HG02981 (cell line): ENCODE measurements around the gene VPS37B.

ENCODE experiments used
- ATAC-seq: cut with Tn5 transposase; IDR thresholded peaks from one replicate; pipeline ENCODE4 v1.9.1; 2021; ENCODE audit warnings: mild to moderate bottlenecking, moderate library complexity; ENCODE audit not compliant: unreplicated experiment

Gene VPS37B

GRCh38 chr12:122855071-122855829, 40.7 kb downstream of the VPS37B start:
- ATAC-seq = no peak

- ATAC-seq = no peak
Observed at GRCh38 chr12:122854554-122854953, 41.4 kb downstream of the VPS37B start.

- no peak for ATAC-seq
Observed at GRCh38 chr12:122853582-122854245, 42.2 kb downstream of the VPS37B start.

DNA sequence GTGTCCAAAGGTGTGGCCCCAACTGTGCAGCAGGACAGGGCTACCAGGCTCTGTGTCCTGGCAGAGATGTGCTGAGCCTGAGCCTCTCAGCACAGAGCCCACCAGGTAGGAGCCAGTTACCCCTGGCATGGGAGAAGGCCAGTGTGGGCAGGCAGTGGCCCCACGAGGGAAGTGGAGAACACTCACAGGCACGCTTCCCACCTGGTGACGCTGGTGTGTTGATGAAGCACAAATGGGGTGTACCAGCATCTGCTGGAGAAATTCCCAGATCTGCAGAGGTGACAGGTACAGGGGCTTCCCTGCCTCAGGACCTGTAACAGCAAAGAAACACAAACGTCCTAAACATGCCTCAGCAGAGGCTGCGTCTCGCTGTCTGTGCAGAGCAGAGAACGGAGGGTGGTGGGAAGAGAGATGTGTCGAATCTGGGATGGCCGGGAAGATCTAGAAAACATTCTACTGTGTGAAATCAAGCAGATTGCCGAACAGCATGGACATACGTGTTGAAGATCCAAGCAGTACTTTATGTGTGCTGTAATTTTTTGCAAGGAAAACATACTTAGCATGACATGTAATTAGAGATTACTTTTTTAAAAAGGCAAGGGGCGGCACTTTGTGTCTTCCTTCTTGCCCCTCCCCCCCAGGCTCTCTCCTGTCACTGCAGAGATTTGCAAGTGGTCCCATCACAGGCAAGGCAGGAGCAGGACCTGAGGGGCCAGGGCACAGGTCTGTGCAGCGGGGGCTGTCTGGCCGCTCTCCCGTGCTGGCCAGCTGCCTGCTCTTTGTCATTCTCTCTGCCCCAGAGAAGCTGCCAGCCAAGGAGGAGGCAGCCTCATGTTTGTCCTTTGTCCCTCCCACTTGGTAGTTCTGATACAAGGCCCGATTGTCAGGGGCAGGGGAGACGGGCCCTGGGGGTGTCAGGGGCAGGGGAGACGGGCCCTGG, 43.3 kb downstream of the VPS37B start:
- ATAC-seq = no peak

DNA sequence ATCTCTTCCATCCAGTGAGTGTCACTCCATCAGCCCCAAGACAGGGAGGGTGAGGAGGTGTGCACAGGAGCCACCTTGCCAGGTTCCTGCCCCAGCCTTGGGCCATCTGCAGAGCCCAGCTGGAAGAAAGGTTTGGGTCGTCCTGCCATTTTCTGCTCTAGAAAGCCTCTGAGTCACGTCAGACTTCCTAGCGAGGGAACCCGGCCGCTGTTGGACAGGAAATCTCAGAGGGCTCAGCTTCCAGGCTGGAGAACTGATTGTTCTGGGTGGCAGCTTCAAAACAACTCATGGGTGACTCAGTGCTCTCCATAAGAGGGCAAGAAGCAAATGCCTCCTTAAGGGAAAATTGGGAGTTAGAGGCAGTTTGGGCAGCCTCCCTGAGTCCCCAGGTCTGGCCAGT, 44.1 kb downstream of the VPS37B start:
- no peak for ATAC-seq

DNA sequence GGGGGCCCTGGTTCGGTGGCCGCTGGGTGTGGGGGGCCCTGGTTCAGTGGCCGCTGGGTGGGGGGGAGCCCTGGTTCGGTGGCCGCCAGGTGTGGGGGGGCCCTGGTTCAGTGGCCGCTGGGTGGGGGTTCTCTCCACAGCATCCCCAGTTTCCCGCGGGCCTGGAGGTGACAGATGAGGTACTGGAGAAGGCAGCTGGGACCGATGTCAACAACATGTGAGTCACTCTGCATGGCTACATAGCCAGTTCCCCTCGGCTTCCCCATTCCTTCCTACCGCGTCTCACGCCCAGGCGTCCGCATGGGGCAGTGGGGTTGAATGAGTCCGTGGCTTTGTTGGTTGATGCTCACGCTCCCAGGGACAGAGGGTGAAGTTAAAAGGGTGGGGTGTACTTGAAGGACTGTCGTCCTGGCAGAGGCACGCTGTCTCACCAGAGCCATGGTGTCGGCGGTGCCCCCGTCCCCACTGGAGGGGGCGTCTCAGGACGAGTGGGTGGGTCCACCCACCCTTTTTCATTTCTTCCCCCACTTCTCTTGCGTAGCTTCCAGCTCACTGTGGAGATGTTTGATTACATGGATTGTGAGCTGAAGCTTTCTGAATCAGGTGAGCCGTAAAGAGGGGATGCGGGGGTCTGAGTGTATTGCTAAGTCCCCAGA, 45.1 kb downstream of the VPS37B start:
- ATAC-seq = no peak

GRCh38 chr12:122850048-122850445, 45.9 kb downstream of the VPS37B start:
- ATAC-seq = no peak

DNA sequence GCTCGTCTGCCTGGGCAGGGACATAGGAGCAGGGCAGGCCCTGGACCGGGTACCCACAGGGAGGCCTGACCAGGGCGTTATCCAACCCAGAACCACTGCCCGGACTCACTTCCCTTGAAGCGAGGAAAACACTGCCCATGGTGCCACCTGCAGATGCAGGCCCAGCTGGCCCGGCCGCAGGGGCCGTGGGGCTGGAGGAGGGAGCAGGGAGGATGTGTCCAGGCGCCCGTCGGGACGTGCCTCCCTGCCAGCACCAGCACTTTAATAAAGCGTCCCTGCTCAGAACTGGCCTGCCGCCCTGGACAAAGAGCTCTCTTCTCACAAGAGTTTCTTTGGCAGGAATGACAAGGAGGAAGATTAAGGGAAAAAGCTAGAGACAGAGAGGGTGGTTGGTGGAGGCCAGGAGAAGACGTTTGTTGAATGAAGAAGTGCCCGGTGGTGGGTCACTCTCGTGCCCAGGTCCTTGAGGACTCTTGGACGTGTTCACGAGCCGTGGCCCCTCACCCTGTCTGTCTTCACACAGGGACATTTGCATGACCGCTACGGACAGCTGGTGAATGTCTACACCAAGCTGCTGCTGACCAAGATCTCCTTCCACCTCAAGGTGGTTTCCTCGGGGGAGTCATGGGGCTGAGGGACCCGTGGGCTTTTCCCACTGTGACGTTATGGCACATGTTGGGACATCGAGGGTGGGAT, 46.4 kb downstream of the VPS37B start:
- ATAC-seq = no peak

DNA sequence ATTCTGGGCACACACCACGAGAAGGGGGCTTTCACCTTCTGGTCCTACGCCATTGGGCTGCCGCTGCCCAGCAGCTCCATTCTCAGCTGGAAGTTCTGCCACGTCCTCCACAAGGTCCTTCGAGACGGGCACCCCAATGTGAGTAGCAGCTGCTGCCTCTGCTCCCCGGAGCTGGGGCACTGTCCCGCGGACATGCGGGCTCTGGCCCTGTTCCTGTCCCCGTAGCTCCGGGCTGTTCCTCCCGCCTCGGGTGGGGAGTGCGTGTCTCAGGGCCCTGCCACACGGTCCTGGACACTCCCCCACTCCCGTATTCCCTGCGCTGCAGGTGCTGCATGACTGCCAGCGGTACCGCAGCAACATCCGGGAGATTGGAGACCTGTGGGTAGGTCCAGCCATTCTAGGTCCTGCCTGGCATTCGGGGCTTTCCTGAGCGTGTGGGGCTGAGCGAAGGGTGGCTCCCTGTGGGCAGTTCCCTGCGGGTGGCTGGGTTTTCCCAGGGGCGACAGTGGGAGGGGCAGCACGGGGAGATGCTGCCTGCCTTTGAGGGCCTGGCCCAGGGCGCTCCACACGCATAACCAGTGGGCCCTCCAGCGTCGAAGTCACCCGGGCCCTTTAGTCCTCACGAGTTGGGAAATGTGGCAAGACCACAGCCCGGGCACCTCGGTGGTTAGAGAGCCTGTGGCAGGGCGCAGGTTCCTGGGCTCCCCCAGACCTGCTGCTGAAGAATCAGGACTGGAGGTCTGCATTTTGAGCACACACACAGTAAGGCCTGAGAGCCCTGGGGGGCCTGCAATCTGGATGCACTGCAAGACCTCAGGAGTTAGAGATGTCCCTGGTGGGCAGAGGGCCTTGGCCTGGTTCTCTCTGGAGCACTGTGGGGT, 47.2 kb downstream of the VPS37B start:
- ATAC-seq = no peak

DNA sequence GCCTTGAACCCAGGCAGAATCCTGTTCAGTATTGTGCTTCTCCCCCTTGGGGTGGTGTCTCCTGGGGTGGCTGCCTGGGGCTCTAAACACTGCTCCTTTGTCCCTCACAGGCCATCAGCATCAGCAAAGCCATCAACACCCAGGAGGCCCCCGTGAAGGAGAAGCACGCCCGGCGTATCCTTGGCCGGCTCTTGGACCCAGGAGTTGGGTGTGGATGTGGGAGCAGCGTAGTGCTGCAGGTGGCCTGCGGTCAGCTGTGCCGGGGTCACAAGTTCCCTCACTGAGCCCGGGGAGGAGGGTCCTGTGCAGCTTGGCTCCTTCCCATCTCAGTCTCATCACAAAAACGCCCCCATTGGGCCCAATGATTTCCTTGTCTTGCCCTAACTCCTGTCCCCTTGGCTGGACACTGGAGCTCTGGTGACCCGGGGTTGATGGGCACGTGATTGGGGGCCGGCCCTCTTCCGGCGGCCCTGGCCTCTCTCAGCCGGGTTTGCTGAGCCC, 48.0 kb downstream of the VPS37B start:
- ATAC-seq = no peak

DNA sequence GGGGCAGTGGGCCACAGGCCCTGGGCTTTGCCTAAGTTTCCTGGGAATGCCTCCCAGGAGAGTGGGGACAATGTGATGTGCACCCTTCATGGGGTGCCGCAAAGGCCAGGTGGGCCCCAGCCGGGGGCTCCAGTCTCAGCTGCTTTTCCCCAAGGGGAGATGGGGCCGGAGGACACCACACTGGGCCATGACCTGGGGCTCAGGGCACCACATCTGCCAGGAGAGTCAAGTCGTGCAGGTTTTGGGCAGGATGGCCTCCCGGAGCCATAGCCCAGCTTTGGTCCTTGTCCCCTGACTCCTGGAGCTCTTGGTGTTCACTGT, 48.4 kb downstream of the VPS37B start:
- no peak for ATAC-seq

DNA sequence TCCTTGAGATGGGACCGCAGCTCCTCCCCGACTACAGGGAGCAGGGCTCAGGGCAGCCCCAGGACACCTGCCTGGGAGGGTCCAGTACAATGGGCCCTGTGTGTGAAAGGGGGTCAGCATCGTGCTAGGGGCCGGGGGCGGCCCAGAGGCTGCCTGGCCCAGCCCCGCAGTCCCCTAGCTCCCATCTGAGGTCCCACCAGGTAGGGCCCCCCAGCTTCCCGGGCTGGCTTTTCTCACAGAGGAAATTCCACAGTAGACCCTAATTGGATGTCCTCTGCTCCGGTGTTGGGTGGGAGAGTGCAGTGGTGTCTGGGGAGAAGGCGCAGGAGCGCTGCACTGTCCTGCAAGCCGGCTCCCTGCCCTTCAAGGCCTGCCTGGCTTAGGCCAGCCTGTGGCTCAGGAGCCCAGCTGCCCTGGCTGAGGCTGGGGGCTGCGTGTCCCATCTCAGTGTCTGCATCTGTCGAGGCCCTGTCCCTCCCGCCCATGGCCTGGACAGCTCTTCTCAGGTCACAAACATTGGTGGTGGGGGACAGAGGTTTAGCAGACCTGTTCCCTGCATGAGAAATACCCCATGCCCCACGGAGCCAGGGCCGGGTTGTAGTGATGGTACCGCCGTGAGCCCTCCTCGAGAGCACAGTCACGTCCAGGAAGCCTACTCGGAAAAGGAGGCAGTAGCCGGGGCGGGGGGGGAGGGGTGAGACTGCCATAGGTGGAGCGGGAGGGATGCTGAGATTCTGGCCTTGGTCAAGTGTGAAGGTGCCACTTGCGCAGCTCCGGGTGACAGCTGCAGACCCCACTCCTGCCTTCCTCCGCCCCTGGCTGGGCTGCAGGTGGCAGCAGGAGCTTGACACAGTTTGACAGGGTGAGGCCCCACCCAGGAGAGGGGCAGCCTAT, 49.1 kb downstream of the VPS37B start:
- ATAC-seq = no peak

- no peak for ATAC-seq
Observed at GRCh38 chr12:122845865-122846621, 49.9 kb downstream of the VPS37B start.

DNA sequence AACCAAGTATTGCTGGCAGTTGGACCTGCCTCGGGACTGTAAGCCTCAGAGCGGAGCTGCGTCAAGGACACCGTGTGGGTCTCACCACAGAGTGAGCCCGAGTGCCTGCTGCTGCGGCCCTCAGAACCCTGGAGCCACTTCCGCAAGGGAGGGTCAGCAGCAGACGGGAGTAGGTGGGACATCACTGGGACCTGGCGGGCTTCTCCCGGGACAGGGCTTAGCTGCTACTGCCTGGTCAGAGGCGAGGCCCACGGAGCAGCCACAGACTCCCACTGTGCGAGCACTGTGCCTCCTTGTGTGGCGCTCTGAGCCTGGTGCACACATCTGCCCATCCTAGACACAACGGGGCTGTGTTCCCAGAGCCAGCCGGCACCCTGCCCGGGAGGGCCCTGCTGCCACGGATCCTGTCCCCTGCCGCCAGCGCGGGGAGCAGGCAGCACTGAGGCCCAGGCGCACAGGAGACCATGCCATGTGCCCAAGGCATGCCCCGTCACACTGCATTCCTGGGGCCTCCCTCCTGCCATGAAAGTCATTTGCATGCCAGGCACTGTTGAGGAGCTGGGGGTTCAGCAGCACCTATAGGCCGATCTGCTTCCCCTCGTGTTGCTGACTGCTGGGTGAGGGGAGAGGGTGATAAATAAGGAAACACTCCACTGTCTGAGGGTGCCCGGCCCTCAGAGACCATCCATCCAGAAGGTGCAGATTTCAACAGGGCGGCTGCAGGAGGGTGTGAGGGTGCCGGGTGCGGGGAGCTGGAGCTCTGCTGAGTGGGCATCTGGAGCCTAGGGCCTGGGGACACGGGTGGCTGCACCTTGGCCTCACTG, 50.7 kb downstream of the VPS37B start:
- ATAC-seq = no peak

DNA sequence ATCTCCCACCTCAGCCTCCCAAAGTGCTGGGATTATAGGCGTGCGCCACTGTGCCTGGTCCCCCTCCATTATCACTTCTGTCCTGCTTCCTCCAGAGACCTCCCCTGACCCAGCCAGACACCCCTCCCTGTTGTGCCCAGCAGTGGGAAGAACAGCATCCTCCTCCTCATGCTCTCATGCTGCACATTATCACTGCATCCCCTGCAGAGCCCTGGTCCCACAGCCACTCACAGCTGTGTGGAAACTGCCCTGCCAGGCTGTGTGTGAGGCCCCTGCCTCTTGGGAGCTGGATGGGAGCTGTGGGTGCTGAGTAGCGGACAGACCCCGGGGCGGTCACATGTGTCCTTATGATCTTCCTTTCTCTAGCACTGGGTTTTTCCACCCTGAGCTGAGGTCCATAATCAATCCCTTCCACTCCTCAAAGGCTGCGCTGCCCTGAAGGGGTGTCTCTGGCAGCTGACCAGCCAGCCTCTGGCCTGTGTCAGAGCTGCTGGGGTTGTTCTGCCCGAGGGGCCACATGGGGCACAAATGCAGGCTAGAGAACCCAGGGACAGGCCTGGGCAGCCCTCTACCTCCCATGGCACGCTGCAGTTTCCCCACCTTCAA, 51.5 kb downstream of the VPS37B start:
- no peak for ATAC-seq

DNA sequence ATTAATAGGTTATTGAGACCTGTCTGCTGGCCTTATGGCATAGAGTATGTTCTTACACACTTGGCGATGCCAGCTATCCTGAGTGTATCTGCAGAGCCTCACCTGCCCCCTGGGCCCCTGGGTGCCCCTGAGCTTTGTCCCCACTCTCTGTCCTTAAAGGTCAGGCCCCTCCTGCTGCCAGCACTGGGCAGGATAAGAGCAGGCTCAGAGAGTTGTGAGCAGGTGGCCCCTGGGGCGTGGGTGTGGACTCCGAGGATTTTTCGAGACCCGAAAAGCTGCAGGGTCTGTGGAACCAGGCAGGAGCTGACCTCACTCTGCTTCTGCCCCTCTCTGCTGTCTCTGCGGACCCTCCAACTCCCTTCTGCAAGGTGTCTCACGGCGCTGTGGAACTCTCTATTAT, 52.5 kb downstream of the VPS37B start:
- no peak for ATAC-seq
